GM18870 (cell line): ENCODE data around the gene KRTAP7-1.

ENCODE experiments used
- ATAC-seq: cut with Tn5 transposase; IDR thresholded peaks from one replicate; pipeline ENCODE4 v1.9.1; 2021; ENCODE audit warnings: moderate library complexity; ENCODE audit not compliant: unreplicated experiment

KRTAP7-1 gene

GRCh38 chr21:30829659-30830058 is at the start of gene KRTAP7-1:
KRTAP7-1 (minus strand) TSS chr21:30829759; CDS start chr21:30829698, 61 bp downstream.
- ATAC-seq: no peak

- no peak for ATAC-seq
Observed at GRCh38 chr21:30874526-30874925, 45.0 kb upstream of the KRTAP7-1 start.

GRCh38 chr21:30847627-30848500 is 18.3 kb upstream of the KRTAP7-1 start:
- ATAC-seq: no peak

DNA sequence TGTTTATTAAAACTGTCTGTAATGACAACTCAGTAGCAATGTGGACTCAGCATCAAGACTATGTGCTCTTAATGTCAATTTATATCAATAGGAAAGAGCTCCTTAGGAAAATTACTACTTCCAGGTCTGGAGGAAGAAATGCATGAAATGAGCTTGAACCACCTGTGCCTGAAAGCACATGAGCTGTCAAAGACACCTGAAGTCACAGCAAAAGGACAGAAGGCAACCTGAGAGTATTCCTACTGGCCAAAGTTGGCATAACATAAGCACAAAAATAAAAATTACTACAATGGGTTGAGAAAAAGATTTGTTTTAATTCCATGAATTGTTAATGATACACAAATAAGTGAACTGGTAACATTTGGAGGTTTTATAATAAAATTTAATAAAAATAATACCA is 13.4 kb upstream of the KRTAP7-1 start:
- ATAC-seq: no peak

DNA sequence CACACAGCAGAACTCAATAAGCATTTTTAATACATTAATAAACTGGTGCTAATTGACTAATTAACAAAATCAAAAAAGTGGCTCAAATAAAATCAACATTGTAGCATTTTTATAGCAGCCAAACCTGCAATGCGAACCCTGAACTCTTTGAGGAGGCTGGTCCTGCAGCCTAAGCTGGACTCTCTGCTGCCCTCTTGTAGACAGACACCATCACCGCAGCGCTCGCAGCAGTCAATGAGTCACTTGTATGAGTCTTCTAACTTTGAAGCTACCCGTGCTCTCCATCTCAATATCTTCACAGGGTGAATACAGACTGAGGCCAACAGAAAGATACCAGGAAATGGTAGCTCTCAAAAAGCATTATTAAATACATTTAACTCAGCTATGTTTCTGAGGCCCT is 9.7 kb upstream of the KRTAP7-1 start:
- ATAC-seq: no peak

DNA sequence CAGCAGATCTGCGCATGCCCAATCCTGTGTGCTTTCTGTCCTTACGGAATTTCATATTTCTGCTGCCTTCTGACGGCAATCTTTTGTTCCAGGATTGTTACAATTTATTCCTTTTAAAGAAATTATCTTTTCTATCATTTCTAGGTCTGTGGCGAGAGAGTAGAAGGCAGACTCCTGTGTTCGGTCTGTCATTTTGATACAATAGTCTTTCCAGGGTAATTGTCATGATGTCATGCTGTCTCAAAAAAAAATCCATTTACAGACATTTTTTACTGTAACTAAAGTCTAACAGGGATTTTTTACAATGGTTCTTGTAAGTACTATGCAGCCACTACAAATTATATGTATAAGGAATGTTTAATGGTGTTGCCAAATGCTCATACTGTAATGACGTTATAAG is 9.0 kb upstream of the KRTAP7-1 start:
- no peak for ATAC-seq

GRCh38 chr21:30831194-30831765 is 1.7 kb upstream of the KRTAP7-1 start:
- ATAC-seq: no peak

DNA sequence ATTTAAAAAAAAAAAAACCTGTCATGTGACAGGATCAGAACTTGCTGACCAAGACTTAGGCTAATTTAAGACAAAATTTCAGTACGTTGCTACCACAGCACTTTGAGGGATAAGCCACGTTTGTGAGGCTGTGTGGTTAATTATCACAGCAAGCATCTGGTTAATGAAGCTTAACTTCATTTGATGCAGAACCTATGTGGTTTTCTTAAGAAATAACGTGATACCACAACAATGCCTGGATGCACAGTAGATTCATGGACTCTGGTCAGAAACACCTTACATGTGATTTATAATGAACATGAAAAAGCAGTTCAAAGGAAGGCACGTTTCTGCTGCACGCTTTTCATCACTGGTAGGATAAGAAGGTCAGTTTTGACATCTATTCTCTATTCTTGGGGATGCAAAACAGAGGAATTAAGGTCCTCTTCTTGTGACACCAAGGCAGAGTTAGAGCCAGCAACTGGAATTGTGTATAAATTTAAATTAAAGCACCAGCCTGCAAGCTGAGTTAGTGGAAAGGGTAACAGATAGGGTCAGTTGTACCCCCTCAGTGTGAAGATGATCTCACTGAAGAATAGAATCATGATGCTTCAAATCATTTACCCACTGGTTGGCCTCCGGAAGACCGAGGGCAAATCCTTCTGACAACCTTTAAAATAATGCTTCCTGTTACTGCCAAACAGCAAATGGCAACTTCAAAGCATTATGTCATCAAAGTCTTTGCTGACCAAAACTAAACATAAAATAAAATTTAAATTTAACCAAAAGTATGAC is 10.5 kb downstream of the KRTAP7-1 start:
- no peak for ATAC-seq

GRCh38 chr21:30813174-30813573 is 16.4 kb downstream of the KRTAP7-1 start, which contains the start of gene KRTAP8-1:
KRTAP8-1 (minus strand) TSS chr21:30813274; CDS start chr21:30813220, 54 bp downstream.
- ATAC-seq: no peak

GRCh38 chr21:30800605-30801004 is 29.0 kb downstream of the KRTAP7-1 start:
- ATAC-seq: no peak

GRCh38 chr21:30793581-30794314 is 35.8 kb downstream of the KRTAP7-1 start:
- ATAC-seq: no peak

- ATAC-seq: no peak
Observed at GRCh38 chr21:30779249-30779648, 50.3 kb downstream of the KRTAP7-1 start.
